Measurements from ENCODE around the gene CREB3L2. TPM values are rescaled to one million over a fixed set of nuclear protein-coding genes. Genes with fewer than 3 reads are reported as not detected.

Gene CREB3L2
- total RNA-seq, 4 donors from 2014 or later: 16.4 to 37.0 (median 19.9) TPM

DNA sequence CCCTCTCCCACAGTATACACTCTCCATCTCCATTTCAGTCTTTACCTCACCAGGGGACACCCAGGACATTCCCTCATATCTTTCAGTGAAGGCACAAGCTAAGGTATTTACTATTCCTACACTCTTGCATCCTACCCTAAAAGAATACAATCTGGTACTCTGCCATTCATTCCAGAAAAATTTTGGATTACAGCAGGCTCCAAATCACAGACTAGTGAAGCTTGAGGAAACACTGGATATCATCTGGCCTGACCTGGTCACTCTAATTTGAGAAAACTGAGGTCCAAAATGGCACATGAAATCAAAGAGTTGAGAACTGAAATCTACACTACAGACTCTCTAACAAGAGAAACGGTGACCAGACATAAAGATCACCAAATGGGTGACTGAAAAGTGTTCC lies 61.7 kb downstream of the CREB3L2 start:
- H3K27ac ChIP-seq: peak overlapping the region; percentile 3 to 78 (median 37)

DNA sequence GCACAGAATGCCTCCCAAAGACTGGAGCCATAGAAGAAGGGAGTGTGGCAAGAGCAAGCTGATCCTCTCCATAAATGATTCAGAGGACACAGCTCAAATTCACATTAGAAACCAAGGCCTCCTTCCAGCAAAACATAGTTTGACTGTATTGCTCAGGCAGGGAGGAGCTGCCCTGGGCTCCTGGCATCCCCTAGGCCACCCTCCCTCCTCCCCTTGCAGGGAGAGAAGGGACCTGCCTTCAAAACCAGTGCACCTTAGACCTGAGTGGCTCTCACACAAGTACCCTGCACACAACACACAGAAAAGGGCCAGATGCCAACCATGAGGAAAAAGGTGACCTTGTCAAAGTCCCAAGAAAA lies 64.7 kb downstream of the CREB3L2 start:
- in situ Hi-C loops (cut with MboI; ENCODE audit: low pct_ligation_motif_present in 1 of 4, low pct_unique_long_range_greater_than_20kb in 1 of 4, low sequenced_read_pairs in 3 of 4) (loop anchor here in 1 of 4 donors (10.0 kb wide), 1 partner anchor 58 kb away; no protein-coding TSS in a partner anchor), intact Hi-C loops (cut with DNase I; ENCODE audit: low total_unique reads) (no loop called here)
- Histone ChIP-seq H3K9me3 (no peaks in the 10 kb centered on the region), H3K4me3 (no peak overlapping the region), H3K36me3 (no peaks in the 10 kb centered on the region), H3K4me1 (peaks cover 30 to 74% (median 66%) of the 10 kb centered on the region in 4 donors), H3K27ac (peak overlapping the region; percentile 67 to 76 (median 74)), H3K27me3 (no peaks in the 10 kb centered on the region)
- no peak for DNase-seq
- no peak for TF ChIP-seq POLR2A (IDR thresholded peaks at IDR 0.05)
- TF ChIP-seq POLR2AphosphoS5 (IDR thresholded peaks at IDR 0.05): no peak
- no peak for TF ChIP-seq CTCF (IDR thresholded peaks at IDR 0.05)
- TF ChIP-seq EP300 (IDR thresholded peaks at IDR 0.05; ENCODE audit: low read depth): no peak

More for the DNA sequence above, 61.7 kb downstream of the CREB3L2 start:
- no peak for DNase-seq
- WGBS, 2 donors (ENCODE audit: low coverage in 1 of 2): 57 to 77% methylated on average over 1 of the region's 1 CpG
- H3K9me3 ChIP-seq: no peaks in the 10 kb centered on the region
- H3K4me3 ChIP-seq: no peak overlapping the region
- TF ChIP-seq EP300 (IDR thresholded peaks at IDR 0.05; ENCODE audit: low read depth) (no peak), POLR2A (IDR thresholded peaks at IDR 0.05) (no peak)
- peaks cover 17 to 74% (median 61%) of the 10 kb centered on the region in 4 donors for H3K4me1 ChIP-seq
- H3K27me3 ChIP-seq: no peaks in the 10 kb centered on the region
- intact Hi-C loops (cut with DNase I; ENCODE audit: low total_unique reads) (no loop called here), in situ Hi-C loops (cut with MboI; ENCODE audit: low pct_ligation_motif_present in 1 of 4, low pct_unique_long_range_greater_than_20kb in 1 of 4, low sequenced_read_pairs in 3 of 4) (no loop called here)
- H3K36me3 ChIP-seq: no peaks in the 10 kb centered on the region

DNA sequence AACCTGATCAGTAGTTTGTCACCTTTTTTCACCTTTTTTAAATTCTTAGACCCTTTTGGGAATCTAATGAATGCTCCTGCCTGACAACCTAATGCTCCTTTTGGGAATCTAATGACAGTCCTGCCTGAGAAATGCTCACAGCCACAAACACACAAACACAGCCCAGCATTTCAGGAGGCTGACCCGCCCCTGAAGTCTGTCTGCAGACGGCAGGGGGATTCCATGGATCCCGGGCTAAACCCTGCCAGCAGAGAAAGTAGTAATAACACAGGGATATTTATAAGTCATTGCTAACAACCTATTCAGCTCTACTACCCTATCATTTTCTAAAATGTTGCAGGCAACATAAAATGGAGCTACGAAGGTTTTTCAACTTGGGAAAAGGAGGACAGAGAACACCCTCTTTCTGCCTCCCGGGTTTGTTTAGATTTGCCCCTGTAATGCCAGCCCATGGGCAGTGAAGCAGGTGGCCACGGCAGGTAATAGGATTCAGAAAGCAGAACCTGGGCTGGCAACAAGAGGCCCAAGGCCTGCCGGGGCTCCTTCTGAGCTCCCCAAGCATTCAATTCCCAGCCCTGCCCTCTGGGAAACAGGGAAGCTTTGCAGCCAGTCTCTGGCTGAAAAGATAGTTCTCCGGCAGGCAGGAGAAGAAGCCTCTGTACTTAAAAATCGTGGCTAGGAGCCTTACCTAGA lies 65.2 kb downstream of the CREB3L2 start:
- H3K4me1 ChIP-seq: peaks cover 30 to 75% (median 67%) of the 10 kb centered on the region in 4 donors
- peak overlapping the region; percentile 67 to 76 (median 74) for H3K27ac ChIP-seq
- H3K4me3 ChIP-seq: no peak overlapping the region
- H3K36me3 ChIP-seq: no peaks in the 10 kb centered on the region
- intact Hi-C loops (cut with DNase I; ENCODE audit: low total_unique reads) (no loop called here), in situ Hi-C loops (cut with MboI; ENCODE audit: low pct_ligation_motif_present in 1 of 4, low pct_unique_long_range_greater_than_20kb in 1 of 4, low sequenced_read_pairs in 3 of 4) (loop anchor here in 1 of 4 donors (10.0 kb wide), 1 partner anchor 58 kb away; no protein-coding TSS in a partner anchor)
- WGBS, 2 donors (ENCODE audit: low coverage in 1 of 2): 67% methylated on average over 9 of the region's 9 CpGs; no CpG with 5 or more reads in 1 of the 2 donors
- H3K9me3 ChIP-seq: no peaks in the 10 kb centered on the region
- no peak for TF ChIP-seq POLR2AphosphoS5 (IDR thresholded peaks at IDR 0.05)
- no peak for TF ChIP-seq POLR2A (IDR thresholded peaks at IDR 0.05)
- TF ChIP-seq EP300 (IDR thresholded peaks at IDR 0.05; ENCODE audit: low read depth): no peak
- no peak for TF ChIP-seq CTCF (IDR thresholded peaks at IDR 0.05)
- H3K27me3 ChIP-seq: no peaks in the 10 kb centered on the region
- no peak for DNase-seq

GRCh38 chr7:137935884-137936508 lies 65.9 kb downstream of the CREB3L2 start:
- Histone ChIP-seq H3K9me3 (no peaks in the 10 kb centered on the region), H3K4me3 (peak overlapping the region in 1 of 4 donors; percentile 29), H3K4me1 (peaks cover 30 to 71% (median 64%) of the 10 kb centered on the region in 4 donors), H3K36me3 (no peaks in the 10 kb centered on the region), H3K27ac (peak overlapping the region; percentile 67 to 76 (median 74)), H3K27me3 (no peaks in the 10 kb centered on the region)
- intact Hi-C loops (cut with DNase I; ENCODE audit: low total_unique reads) (no loop called here), in situ Hi-C loops (cut with MboI; ENCODE audit: low pct_ligation_motif_present in 1 of 4, low pct_unique_long_range_greater_than_20kb in 1 of 4, low sequenced_read_pairs in 3 of 4) (loop anchor here in 1 of 4 donors (10.0 kb wide), 1 partner anchor 59 kb away; no protein-coding TSS in a partner anchor)
- WGBS, 2 donors (ENCODE audit: low coverage in 1 of 2): 44 to 64% methylated on average over 3 to 7 of the region's 7 CpGs
- TF ChIP-seq POLR2AphosphoS5 (IDR thresholded peaks at IDR 0.05) (peak in 2 of 3 donors; percentile 26 to 47), CTCF (IDR thresholded peaks at IDR 0.05) (no peak), EP300 (IDR thresholded peaks at IDR 0.05; ENCODE audit: low read depth) (no peak), POLR2A (IDR thresholded peaks at IDR 0.05) (no peak)
- DNase-seq: peak; percentile 45
